DMS79 treated with DMSO at 0.1 percent for 48 hours (cell line): Measurements from ENCODE around the gene HELZ2.
"Not testable (repeated sequence)": the region's sequence is repeated elsewhere in the genome, so short reads cannot be mapped to it uniquely, and the experiment has no call there.

Experiments
- DNase-seq: peaks from one replicate; lab custom pipeline; 2025; lab: John Stamatoyannopoulos, UW

The HELZ2 gene

GRCh38 chr20:63565699-63566335 is 8.2 kb downstream of the HELZ2 start:
- DNase-seq, result no peak

- no peak for DNase-seq
These were observed 8.9 kb downstream of the HELZ2 start for GRCh38 chr20:63565021-63565698.

DNA sequence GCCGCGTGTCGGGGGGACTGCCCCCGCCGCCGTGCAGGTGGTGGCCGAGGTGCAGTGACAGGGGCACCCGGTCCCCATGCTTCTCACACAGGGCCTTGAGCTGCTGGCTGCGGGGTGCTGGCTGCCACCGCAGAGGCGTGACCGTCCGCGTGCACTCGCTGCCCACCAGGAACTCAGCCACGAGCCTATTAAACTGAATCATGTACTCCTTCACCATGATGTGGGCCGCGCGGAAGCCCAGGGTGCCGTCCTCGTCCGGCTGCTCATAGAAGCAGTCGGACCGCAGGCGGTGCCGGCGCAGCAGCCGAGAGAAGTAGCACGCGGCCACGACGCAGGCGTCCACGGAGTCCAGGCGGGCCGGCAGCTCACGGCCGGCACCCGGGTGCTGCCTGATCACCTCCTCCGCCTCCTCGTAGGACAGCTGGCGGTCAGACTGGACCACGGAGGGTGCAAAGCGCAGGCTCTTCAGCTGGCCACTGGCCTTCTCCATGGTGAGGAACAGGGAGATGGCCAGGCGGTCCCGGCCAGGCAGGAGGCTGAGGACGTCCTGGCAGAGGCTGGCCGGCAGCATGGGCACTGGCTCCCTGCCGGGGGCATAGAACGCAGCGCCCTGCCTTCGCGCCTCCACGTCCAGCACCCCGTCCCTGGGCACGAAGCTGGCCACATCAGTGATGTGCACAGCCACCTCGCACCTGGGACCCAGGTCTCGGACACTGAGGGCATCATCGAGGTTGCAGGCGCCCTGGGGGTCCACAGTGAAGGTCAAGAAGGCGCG is 9.8 kb downstream of the HELZ2 start:
- DNase-seq, result no peak

DNA sequence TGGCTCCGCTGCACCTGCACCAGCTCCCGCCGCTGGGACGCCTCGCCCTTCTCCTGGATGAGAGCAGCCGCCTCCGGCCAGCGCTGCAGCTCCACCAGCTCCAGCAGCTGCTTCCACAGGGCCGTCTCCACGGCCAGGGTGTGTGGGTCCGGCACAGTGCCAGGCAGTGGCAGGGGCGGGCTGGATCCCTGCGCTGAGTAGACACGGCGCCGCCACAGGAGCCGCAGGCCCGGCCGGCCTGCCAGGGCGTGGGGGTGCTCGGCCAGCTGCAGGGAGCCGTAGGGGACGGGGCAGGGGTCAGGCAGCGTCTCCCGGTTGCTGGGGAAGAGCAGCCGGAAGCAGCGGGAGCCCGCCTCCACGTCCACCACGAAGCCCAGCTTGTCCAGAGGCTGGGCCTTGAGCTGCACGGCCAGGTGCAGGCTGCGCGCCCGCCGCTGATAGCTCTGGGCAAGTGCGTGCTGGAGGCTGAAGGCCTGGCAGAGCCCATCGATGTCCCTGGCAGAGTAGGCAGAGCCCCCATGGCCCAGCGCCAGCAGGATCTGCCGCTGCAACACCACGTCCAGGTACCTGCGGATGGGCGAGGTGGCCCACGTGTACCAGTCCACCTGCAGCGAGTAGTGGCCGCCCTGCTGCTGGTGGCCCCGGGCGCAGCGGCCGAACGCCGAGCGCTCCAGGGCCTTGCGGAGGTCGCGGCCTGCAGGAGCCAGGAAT is 10.7 kb downstream of the HELZ2 start:
- DNase-seq, result no peak

GRCh38 chr20:63562461-63563224 is 11.4 kb downstream of the HELZ2 start:
- DNase-seq, result no peak

GRCh38 chr20:63561624-63562396 is 12.2 kb downstream of the HELZ2 start:
- no peak for DNase-seq

DNA sequence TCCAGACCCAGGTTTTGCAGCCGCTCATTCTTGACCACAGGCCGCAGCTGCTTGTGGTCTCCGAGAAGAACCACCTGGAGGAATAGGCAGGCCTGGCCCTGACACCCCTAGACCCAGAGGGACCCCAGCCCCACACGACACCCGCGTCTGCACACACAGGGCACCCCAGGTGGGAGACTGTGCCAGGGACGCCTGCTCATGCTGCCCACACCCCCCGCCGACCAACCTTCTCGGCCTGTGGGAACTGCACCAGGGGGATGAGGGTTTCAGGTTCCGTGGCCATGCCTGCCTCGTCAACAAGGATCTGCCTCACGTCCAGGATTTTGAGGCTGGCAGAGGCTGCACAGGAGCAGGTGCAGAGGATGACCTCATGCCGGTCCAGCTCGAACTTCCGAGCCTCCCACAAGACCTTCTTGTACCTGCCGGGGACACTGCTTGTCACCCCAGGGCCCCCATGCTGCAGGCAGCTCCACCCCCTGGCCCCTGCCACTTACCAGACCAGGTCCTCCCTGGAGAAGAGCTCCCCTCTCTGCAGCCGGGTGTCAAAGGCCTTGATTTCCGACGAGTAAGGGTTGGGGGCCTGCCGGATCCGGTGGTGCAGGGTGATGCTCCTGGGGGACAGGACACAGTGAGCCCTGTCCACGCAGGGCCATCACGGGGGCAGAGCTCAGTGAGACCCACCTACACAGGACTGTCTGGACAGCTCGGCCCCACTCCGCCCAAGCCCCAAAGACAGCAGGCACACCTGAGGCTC is 13.0 kb downstream of the HELZ2 start:
- no peak for DNase-seq

- no peak for DNase-seq
These were observed 13.7 kb downstream of the HELZ2 start for GRCh38 chr20:63560333-63560805.

DNA sequence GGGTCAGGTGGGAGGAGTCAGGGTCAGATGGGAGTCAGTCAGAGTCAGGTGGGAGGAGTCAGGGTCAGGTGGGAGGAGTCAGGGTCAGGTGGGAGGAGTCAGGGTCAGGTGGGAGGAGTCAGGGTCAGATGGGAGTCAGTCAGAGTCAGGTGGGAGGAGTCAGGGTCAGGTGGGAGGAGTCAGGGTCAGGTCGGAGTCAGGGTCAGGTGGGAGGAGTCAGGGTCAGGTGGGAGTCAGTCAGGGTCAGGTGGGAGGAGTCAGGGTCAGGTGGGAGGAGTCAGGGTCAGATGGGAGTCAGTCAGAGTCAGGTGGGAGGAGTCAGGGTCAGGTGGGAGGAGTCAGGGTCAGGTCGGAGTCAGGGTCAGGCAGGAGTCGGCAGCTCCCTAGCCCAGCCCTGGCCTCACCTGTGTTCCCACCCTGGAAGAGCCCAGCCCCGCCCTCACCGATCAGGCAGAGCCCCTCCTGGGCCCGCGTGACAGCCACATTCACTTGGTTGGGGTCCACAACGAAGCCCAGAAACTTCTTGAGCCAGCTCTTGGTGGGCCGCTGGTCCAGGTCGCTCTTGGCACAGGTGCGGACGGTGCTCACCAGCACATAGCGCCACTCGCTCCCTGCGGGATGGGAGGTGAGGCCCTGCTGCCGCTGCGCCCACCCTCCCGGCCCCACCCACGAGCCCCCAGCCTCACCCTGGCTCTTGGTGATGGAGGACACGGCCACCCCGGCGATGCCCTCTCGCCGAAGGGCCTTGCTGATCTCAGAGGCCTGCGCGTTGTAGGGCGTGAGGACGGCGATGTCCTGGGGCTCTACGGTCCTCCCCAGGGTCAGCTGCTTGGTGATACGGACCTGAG is 14.3 kb downstream of the HELZ2 start:
- not testable (repeated sequence) for DNase-seq

GRCh38 chr20:63558804-63559484 is 15.1 kb downstream of the HELZ2 start:
- no peak for DNase-seq

GRCh38 chr20:63557481-63557891 is 16.6 kb downstream of the HELZ2 start:
- DNase-seq, result no peak

DNA sequence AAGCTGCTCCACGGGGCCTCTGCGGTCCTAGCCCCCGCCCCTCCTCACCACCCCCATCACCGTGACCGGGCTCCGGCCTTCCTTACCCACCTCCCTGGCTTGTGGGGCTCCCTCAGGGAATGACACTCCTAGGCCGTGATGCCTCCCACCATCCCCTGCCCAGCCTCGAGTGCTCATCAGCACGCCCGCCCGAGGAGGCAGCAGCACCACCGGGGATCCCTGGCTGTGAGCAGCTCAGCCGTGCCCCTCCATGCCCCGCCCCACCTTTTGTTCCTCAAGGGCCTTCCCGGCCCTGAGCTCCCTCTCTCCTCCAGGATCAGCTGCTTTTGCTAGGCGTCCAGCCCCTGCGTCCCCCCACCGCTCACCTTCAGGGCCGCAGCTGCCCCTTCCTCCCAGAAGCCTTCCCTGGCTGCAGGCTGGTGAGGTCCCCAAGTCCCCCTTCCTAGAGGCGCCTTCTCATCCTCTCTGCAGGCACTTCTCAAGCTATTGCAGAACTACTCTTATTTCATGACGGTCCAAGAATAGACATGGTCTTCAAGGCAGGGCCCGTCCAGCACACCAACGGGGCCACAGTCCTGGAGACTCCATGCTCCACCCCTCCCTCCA is 17.1 kb downstream of the HELZ2 start:
- no peak for DNase-seq

DNA sequence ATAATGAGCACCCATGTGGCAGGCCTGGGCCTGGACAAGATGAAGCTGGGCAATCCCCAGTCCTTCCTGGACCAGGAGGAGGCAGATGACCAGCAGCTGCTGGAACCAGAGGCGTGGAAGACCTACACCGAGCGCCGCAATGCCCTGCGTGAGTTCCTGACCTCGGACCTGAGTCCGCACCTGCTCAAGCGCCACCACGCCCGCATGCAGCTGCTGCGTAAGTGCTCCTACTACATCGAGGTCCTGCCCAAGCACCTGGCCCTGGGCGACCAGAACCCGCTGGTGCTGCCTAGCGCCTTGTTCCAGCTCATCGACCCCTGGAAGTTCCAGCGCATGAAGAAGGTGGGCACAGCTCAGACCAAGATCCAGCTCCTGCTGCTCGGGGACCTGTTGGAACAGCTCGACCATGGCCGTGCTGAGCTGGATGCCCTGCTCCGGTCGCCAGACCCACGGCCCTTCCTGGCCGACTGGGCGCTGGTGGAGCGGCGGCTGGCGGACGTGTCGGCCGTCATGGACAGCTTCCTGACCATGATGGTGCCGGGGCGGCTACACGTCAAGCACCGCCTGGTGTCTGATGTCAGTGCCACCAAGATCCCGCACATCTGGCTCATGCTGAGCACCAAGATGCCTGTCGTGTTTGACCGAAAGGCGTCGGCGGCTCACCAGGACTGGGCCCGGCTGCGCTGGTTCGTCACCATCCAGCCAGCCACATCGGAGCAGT is 18.2 kb downstream of the HELZ2 start:
- DNase-seq, result no peak

DNA sequence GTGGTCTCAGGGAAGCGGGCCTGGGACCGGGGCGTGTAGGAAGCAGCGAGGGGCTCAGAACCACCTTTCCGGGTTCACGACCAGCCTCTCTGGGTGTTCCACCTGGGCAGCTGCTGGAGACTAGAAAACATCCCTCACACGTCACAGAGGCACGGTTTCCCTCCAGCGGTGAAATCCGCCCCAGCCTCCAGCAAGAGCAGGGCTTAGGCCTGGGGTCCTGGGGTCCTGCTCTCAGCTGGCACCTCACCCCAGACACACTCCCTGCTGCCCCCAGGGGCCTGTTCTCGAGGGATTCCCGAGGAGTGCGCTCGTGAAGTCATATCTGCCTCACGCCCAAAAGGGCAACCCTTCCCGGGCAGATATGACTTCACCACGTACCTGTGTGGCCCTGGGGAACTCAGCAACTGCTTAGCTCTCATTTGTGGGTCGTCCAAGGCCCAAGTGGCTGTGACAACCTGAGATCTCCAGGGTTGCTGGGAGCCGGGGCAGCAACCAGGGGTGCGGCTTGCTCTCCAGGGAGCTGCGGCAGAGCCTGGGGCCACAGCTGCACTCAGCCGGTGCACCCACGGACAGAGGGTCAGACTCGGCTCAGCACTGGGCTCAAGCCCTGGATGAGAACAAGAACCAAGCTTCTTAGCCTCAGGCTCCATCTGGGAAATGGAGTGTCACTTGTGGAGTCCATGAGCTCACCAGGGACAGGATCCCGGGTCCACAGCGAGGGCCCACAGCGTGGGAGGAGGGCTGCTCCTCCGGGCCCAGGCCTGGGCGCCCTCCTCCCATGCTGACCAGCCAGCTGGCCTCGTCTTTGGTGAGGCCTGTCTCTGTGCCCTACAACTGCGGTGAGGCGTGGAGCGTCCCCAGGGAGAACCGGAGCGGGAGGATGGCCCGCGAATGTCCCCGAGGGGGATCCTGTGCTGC is 19.4 kb downstream of the HELZ2 start:
- DNase-seq, result no peak

GRCh38 chr20:63553933-63554290 is 20.1 kb downstream of the HELZ2 start, which contains the start of gene FNDC11:
TSS of gene FNDC11 (plus strand) at chr20:63554159. CDS start at chr20:63555664, 1,505 bp downstream.
- peak; percentile 34 for DNase-seq

DNA sequence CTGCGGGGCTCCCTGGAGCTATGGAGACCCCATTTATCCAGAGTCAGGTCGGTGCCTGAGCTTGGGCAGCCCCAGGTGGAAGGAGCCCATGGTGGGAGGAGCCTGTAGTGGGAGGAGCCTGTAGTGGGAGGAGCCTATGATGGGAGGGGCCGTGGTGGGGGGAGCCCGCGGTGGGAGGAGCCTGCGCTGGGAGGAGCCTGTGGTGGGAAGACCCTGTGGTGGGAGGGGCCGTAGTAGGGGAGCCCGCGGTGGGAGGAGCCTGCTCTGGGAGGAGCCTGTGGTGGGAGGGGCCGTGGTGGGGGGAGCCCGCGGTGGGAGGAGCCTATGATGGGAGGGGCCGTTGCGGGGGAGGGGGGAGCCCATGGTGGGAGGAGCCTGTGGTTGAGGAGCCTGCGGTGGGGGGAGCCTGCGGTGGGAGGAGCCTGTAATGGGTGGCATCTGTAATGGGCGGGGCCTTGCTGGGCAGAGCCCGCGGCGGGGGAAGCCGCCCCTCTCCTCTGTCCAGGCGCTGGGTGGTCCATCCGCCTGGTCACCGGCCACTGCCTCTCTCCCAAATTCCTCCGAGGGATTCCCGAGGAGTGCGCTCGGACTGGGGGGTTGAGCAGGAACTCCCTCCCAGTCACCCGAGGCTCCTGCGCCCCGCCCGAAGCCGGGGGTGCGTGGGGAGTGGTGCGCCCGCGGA is 20.6 kb downstream of the HELZ2 start:
- DNase-seq, result peak; percentile 39
